ENCODE results near the gene POLR2B. TPM values are rescaled to one million over a fixed set of nuclear protein-coding genes. Genes with fewer than 3 reads are reported as not detected.

Gene POLR2B
- total and polyA plus RNA-seq, 7 experiments from 2014 or later: 50.7 to 130 (median 77.9) TPM

DNA sequence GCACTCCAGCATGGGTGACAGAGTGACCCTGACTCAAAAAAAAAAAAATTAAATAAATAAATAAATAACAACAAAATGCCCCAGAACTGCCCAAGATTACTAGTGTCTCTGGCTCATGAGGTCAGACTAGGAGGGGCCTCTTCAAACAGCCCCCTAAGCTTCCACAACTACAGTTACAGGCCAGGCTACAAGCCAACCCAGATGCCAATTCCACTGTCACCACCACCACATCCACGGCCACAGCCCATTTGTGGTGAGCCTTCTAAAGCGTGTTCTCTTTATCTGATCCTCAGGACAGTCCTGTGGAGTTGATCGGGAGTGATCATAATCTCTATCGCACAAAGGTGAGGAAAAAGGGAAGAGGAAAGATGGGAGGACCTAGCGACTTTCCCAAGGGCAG, 94.9 kb downstream of the POLR2B start:
- H3K4me1 ChIP-seq (ENCODE audit: control insufficient read depth in 2 of 2, insufficient read depth in 2 of 2, low read length in 2 of 2): no peaks in the 10 kb centered on the region
- Mint-ChIP-seq H3K9me3 (peaks cover 0 to 1% (median 0%) of the 10 kb centered on the region in 11 donors), H3K36me3 (no peaks in the 10 kb centered on the region), H3K4me3 (no peak overlapping the region), H3K27ac (no peak overlapping the region), H3K27me3 (peaks cover 2 to 19% (median 10%) of the 10 kb centered on the region in 5 donors), H3K4me1 (peaks cover 0 to 8% (median 0%) of the 10 kb centered on the region in 7 donors)
- no peaks in the 10 kb centered on the region for H3K36me3 ChIP-seq (ENCODE audit: control insufficient read depth in 2 of 3, insufficient read depth in 3 of 3, low read length in 3 of 3)
- ChIA-PET CTCF (no interaction called here), POLR2A (no interaction called here)
- DNase-seq (no peak), ATAC-seq (no peak)
- no peaks in the 10 kb centered on the region for H3K27me3 ChIP-seq (ENCODE audit: control insufficient read depth in 2 of 2, insufficient read depth in 2 of 2, low read length in 2 of 2)
- no peaks in the 10 kb centered on the region for H3K9me3 ChIP-seq (ENCODE audit: control insufficient read depth in 2 of 3, low read length in 3 of 3)
- H3K4me3 ChIP-seq (ENCODE audit: low read length): no peak overlapping the region
- intact Hi-C loops (cut with micrococcal nuclease): no loop called here
- H3K27ac ChIP-seq (ENCODE audit: low read depth, low read length): no peak overlapping the region

DNA sequence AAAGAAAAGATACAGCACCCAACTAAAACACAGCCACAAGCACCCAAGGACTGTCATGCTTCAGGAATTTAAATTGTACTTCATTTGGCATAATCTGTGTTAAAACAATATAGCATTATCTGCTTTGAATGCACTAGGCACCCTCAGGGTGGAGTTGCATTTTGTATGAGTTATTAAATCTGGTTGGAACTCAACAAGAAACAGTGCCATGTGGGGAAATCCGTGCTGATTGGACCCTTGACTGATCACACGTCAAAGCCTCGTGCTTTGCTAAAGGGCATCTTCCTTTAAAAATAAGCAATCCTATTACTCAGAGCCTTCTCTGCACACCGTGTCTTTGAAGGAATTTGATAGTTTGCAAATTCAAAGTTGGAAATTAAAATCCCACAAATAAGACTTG, 96.0 kb downstream of the POLR2B start:
- CTCF ChIA-PET: no interaction called here
- Histone ChIP-seq H3K27ac (ENCODE audit: low read depth, low read length) (no peak overlapping the region), H3K9me3 (ENCODE audit: control insufficient read depth in 2 of 3, low read length in 3 of 3) (no peaks in the 10 kb centered on the region), H3K4me1 (ENCODE audit: control insufficient read depth in 2 of 2, insufficient read depth in 2 of 2, low read length in 2 of 2) (no peaks in the 10 kb centered on the region), H3K27me3 (ENCODE audit: control insufficient read depth in 2 of 2, insufficient read depth in 2 of 2, low read length in 2 of 2) (no peaks in the 10 kb centered on the region), H3K36me3 (ENCODE audit: control insufficient read depth in 2 of 3, insufficient read depth in 3 of 3, low read length in 3 of 3) (no peaks in the 10 kb centered on the region), H3K4me3 (ENCODE audit: low read length) (no peak overlapping the region)
- Mint-ChIP-seq H3K27ac (no peak overlapping the region), H3K27me3 (peaks cover 2 to 22% (median 14%) of the 10 kb centered on the region in 5 donors), H3K9me3 (peaks cover 0 to 1% (median 0%) of the 10 kb centered on the region in 11 donors), H3K4me3 (no peak overlapping the region), H3K36me3 (no peaks in the 10 kb centered on the region), H3K4me1 (peaks cover 0 to 7% (median 0%) of the 10 kb centered on the region in 7 donors)
- DNase-seq (no peak), ATAC-seq (no peak)
- intact Hi-C loops (cut with micrococcal nuclease): no loop called here
- POLR2A ChIA-PET: no interaction called here

DNA sequence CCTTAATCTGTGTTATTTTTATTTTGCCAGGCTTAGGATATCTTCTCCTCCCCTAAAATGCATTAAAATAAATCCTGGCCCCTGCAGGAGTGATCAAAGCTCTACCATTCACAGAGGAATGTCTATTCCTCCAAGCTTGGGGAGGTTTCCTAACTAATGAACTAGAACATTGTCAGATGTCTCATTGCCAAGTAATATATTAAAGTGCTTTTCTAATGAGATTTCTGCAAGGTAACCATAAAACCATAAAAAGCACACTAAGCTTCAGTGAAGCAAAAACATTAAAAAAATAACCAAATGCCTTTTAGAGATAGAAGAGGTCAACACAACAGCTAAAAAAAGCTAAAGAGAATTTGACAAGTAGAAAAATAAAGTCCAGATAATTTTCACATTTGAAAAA, 96.7 kb downstream of the POLR2B start:
- intact Hi-C loops (cut with micrococcal nuclease): no loop called here
- Mint-ChIP-seq H3K27ac (no peak overlapping the region), H3K27me3 (peaks cover 2 to 26% (median 16%) of the 10 kb centered on the region in 5 donors)

DNA sequence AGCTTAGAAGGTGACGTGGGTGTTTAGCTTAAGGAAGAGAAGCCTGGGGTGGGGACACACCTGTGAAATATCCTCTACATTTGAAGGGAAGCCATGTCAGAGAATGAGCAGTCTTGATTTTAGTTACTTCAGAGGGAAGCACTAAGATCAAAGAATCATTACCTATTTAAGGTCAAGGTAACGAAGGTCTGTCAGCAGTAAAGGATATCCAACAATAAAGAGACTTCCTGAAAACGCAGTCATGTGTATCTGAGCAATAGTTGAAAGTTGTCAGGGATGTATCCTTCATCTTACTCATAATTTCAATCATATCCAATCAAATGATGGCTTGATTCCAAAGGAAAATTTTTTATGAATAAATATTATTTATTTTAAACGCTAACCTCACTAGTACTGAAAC, 98.0 kb downstream of the POLR2B start:
- no peak for DNase-seq
- Mint-ChIP-seq H3K4me1 (peaks cover 0 to 5% (median 0%) of the 10 kb centered on the region in 7 donors), H3K4me3 (no peak overlapping the region)

More for the DNA sequence above, 96.7 kb downstream of the POLR2B start:
- Mint-ChIP-seq H3K4me3 (no peak overlapping the region), H3K36me3 (no peaks in the 10 kb centered on the region), H3K9me3 (peaks cover 0 to 1% (median 0%) of the 10 kb centered on the region in 11 donors), H3K4me1 (peaks cover 0 to 5% (median 0%) of the 10 kb centered on the region in 7 donors)
- Histone ChIP-seq H3K36me3 (ENCODE audit: control insufficient read depth in 2 of 3, insufficient read depth in 3 of 3, low read length in 3 of 3) (no peaks in the 10 kb centered on the region), H3K9me3 (ENCODE audit: control insufficient read depth in 2 of 3, low read length in 3 of 3) (no peaks in the 10 kb centered on the region), H3K4me1 (ENCODE audit: control insufficient read depth in 2 of 2, insufficient read depth in 2 of 2, low read length in 2 of 2) (no peaks in the 10 kb centered on the region), H3K27me3 (ENCODE audit: control insufficient read depth in 2 of 2, insufficient read depth in 2 of 2, low read length in 2 of 2) (no peaks in the 10 kb centered on the region), H3K4me3 (ENCODE audit: low read length) (no peak overlapping the region), H3K27ac (ENCODE audit: low read depth, low read length) (no peak overlapping the region)
- ATAC-seq (no peak), DNase-seq (no peak)
- POLR2A ChIA-PET: no interaction called here
- CTCF ChIA-PET: no interaction called here

DNA sequence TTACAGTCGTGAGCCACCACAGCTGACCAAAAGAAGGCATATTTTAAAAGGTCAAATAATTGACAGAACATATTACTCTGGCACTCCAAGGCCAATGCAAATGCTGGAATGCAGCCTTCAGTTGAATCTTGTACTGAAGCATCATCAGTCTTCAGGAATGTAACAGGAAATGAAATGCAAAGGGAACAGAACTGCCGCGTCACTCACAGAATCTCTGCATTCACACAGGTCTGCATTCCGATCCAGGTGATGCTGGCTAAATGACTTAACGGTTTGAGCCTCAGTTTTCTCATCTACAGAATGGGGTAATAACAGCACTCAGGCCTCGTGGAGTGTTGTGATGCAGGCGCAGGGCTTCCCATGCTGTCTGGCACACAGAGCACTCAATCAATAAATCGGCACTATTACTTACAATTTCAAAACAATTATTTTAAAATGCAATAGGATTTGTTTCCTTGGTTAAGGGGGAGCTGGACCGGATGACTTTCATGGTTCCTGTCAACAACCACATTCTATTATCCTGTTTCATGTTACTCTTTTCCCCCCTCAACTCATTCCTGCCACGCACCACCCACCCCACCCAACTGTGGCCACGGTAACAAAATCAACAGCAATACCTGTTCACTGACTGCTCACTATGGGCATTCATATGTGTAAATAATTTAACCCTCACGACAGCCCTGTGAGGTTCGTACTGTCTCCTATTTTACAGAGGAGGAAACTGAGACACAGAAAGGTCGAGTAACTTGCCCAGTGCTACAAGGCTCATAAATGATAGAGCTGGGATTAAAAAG, 99.1 kb downstream of the POLR2B start:
- H3K36me3 Mint-ChIP-seq: no peaks in the 10 kb centered on the region
- H3K27me3 ChIP-seq (ENCODE audit: control insufficient read depth in 2 of 2, insufficient read depth in 2 of 2, low read length in 2 of 2): no peaks in the 10 kb centered on the region
- intact Hi-C loops (cut with micrococcal nuclease): no loop called here
- H3K27me3 Mint-ChIP-seq: peaks cover 2 to 26% (median 18%) of the 10 kb centered on the region in 5 donors
- H3K36me3 ChIP-seq (ENCODE audit: control insufficient read depth in 2 of 3, insufficient read depth in 3 of 3, low read length in 3 of 3): no peaks in the 10 kb centered on the region
- H3K4me3 ChIP-seq (ENCODE audit: low read length): no peak overlapping the region
- CTCF ChIA-PET: no interaction called here
- no peak overlapping the region for H3K4me3 Mint-ChIP-seq
- ATAC-seq (no peak), DNase-seq (no peak)
- H3K4me1 Mint-ChIP-seq: peaks cover 0 to 5% (median 0%) of the 10 kb centered on the region in 7 donors
- POLR2A ChIA-PET: no interaction called here
- H3K9me3 Mint-ChIP-seq: peaks cover 0 to 1% (median 0%) of the 10 kb centered on the region in 11 donors
- no peak overlapping the region for H3K27ac ChIP-seq (ENCODE audit: low read depth, low read length)
- H3K9me3 ChIP-seq (ENCODE audit: control insufficient read depth in 2 of 3, low read length in 3 of 3): no peaks in the 10 kb centered on the region
- no peaks in the 10 kb centered on the region for H3K4me1 ChIP-seq (ENCODE audit: control insufficient read depth in 2 of 2, insufficient read depth in 2 of 2, low read length in 2 of 2)
- no peak overlapping the region for H3K27ac Mint-ChIP-seq

More for the DNA sequence above, 98.0 kb downstream of the POLR2B start:
- Mint-ChIP-seq H3K27ac (no peak overlapping the region), H3K9me3 (peaks cover 0 to 1% (median 0%) of the 10 kb centered on the region in 11 donors), H3K27me3 (peaks cover 2 to 26% (median 18%) of the 10 kb centered on the region in 5 donors), H3K36me3 (no peaks in the 10 kb centered on the region)
- Histone ChIP-seq H3K9me3 (ENCODE audit: control insufficient read depth in 2 of 3, low read length in 3 of 3) (no peaks in the 10 kb centered on the region), H3K4me1 (ENCODE audit: control insufficient read depth in 2 of 2, insufficient read depth in 2 of 2, low read length in 2 of 2) (no peaks in the 10 kb centered on the region), H3K36me3 (ENCODE audit: control insufficient read depth in 2 of 3, insufficient read depth in 3 of 3, low read length in 3 of 3) (no peaks in the 10 kb centered on the region), H3K27ac (ENCODE audit: low read depth, low read length) (no peak overlapping the region), H3K27me3 (ENCODE audit: control insufficient read depth in 2 of 2, insufficient read depth in 2 of 2, low read length in 2 of 2) (no peaks in the 10 kb centered on the region), H3K4me3 (ENCODE audit: low read length) (no peak overlapping the region)
- ChIA-PET POLR2A (no interaction called here), CTCF (no interaction called here)
- intact Hi-C loops (cut with micrococcal nuclease): no loop called here
- ATAC-seq: no peak

DNA sequence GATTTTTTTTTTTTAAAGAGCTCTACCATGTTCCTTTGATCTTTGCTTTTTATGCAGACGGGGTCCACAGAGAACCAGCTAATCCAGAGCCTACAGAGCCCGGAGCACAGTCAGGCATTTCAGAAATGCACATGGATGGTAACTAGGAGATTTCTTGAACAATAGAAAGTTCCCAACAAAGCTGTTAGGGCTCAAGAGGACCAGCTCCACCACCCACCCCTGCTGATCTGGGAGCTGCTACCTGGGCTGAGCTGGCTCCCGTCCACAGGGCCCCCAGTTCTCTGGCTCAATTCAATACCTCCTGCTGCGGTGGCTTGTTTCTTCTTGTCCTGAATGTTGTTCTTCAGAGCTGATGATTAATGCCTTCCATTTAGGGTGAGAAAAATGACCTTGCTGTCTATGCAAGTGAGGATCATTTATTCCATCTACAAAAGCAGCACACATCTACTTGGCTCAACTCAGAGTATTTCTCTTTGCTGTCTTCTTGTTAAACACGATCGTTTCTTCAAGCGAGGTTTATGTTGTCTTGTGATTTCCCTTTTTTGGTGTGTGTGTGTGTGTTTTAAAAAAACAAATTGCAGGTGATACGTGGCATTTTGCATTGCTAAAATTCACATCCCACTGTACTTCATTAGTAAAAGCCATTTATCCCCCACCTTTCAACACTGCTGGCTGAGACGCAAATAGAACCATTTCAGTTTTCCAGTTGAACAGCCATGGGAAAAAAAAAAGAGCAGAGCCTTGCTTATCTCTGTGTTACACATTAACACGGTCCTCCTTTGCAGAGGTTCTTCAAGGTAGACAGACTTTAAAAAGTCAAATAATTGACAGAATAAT, 100.2 kb downstream of the POLR2B start:
- POLR2A ChIA-PET: no interaction called here
- Mint-ChIP-seq H3K9me3 (no peaks in the 10 kb centered on the region), H3K27me3 (peaks cover 2 to 23% (median 16%) of the 10 kb centered on the region in 5 donors), H3K4me3 (no peak overlapping the region), H3K4me1 (peaks cover 0 to 5% (median 0%) of the 10 kb centered on the region in 7 donors), H3K36me3 (no peaks in the 10 kb centered on the region), H3K27ac (no peak overlapping the region)
- ATAC-seq (no peak), DNase-seq (no peak)
- Histone ChIP-seq H3K36me3 (ENCODE audit: control insufficient read depth in 2 of 3, insufficient read depth in 3 of 3, low read length in 3 of 3) (no peaks in the 10 kb centered on the region), H3K27ac (ENCODE audit: low read depth, low read length) (no peak overlapping the region), H3K9me3 (ENCODE audit: control insufficient read depth in 2 of 3, low read length in 3 of 3) (no peaks in the 10 kb centered on the region), H3K27me3 (ENCODE audit: control insufficient read depth in 2 of 2, insufficient read depth in 2 of 2, low read length in 2 of 2) (no peaks in the 10 kb centered on the region), H3K4me1 (ENCODE audit: control insufficient read depth in 2 of 2, insufficient read depth in 2 of 2, low read length in 2 of 2) (no peaks in the 10 kb centered on the region), H3K4me3 (ENCODE audit: low read length) (no peak overlapping the region)
- intact Hi-C loops (cut with micrococcal nuclease): no loop called here
- CTCF ChIA-PET: no interaction called here

Measured in naive thymus-derived CD4-positive, alpha-beta T cell (primary cell).